HepG2 (cell line): Measurements from ENCODE around the gene CCN2. TPM values are rescaled to one million over a fixed set of nuclear protein-coding genes. Genes with fewer than 3 reads are reported as not detected.

ENCODE experiments used
- BATF2 ChIP-seq: sonication (generic); formaldehyde crosslinking; IDR thresholded peaks from 2 replicates; pipeline ENCODE4 v1.8.0; 2022; ENCODE audit warnings: mild to moderate bottlenecking, missing genetic modification reagents, moderate library complexity
- BRD4 ChIP-seq: sonication (generic); formaldehyde crosslinking; IDR thresholded peaks from 2 replicates; pipeline ENCODE4 v1.4.0; 2020; ENCODE audit warnings: missing genetic modification reagents
- FIP1L1 ChIP-seq: fragments of 200-400 bp; formaldehyde crosslinking; IDR thresholded peaks from 2 replicates; pipeline ENCODE4 v1.6.1; 2018; ENCODE audit warnings: low read depth, mild to moderate bottlenecking, low read length, moderate library complexity, borderline replicate concordance; ENCODE audit not compliant: insufficient read depth
- GFI1 ChIP-seq: sonication (generic); formaldehyde crosslinking; IDR thresholded peaks from 2 replicates; pipeline ENCODE4 v1.5.0; 2020; ENCODE audit warnings: missing genetic modification reagents, mild to moderate bottlenecking, borderline replicate concordance
- HIC2 ChIP-seq: sonication (generic); formaldehyde crosslinking; IDR thresholded peaks from 2 replicates; pipeline ENCODE4 v1.9.0; 2022; ENCODE audit warnings: low read depth, missing genetic modification reagents
- HOXA9 ChIP-seq: sonication (generic); formaldehyde crosslinking; IDR thresholded peaks from 2 replicates; pipeline ENCODE4 v1.8.1; 2022; ENCODE audit warnings: missing genetic modification reagents, mild to moderate bottlenecking, moderate library complexity, borderline replicate concordance
- KAT8 ChIP-seq: IDR thresholded peaks from 2 replicates; pipeline ENCODE4 v1.6.1; 2016; ENCODE audit warnings: missing genetic modification reagents, missing compliant biosample characterization
- NCOR1 ChIP-seq: fragments of 200-600 bp; sonication (generic); IDR thresholded peaks from 2 replicates; pipeline ENCODE4 v1.7.0; 2017; ENCODE audit warnings: antibody characterized with exemption, low read length, borderline replicate concordance
- PAX8 ChIP-seq: sonication (generic); formaldehyde crosslinking; IDR thresholded peaks from 2 replicates; pipeline ENCODE4 v1.8.0; 2022; ENCODE audit warnings: mild to moderate bottlenecking, missing genetic modification reagents, borderline replicate concordance
- REST ChIP-seq, 2 experiments: IDR thresholded peaks; 2 replicates each; pipeline ENCODE4 v1.6.1; 2011 to 2012; ENCODE audit warnings: low read length in 2 of 2, borderline replicate concordance in 1 of 2, low read depth in 1 of 2, mild to moderate bottlenecking in 1 of 2, moderate library complexity in 1 of 2
- SIN3B ChIP-seq: fragments of 150-350 bp; IDR thresholded peaks from 2 replicates; pipeline ENCODE4 v1.6.1; 2014; ENCODE audit warnings: low read length
- TOE1 ChIP-seq: sonication (generic); formaldehyde crosslinking; IDR thresholded peaks from 2 replicates; pipeline ENCODE4 v1.4.0; 2020; ENCODE audit warnings: mild to moderate bottlenecking, missing genetic modification reagents
- TSC22D2 ChIP-seq: sonication (generic); formaldehyde crosslinking; IDR thresholded peaks from 2 replicates; pipeline ENCODE4 v1.5.1; 2020; ENCODE audit warnings: missing genetic modification reagents, mild to moderate bottlenecking, borderline replicate concordance
- ZBTB25 ChIP-seq: IDR thresholded peaks from 2 replicates; pipeline ENCODE4 v1.6.1; 2018; ENCODE audit warnings: missing genetic modification reagents
- ZFP36 ChIP-seq: fragments of 150-350 bp; IDR thresholded peaks from 2 replicates; pipeline ENCODE4 v1.6.1; 2018; ENCODE audit warnings: borderline replicate concordance, low read length, low read depth; ENCODE audit not compliant: partially characterized antibody
- ZNF30 ChIP-seq: sonication (generic); formaldehyde crosslinking; IDR thresholded peaks from 2 replicates; pipeline ENCODE4 v1.5.0; 2020; ENCODE audit warnings: mild to moderate bottlenecking, missing genetic modification reagents
- ZNF501 ChIP-seq: sonication (generic); formaldehyde crosslinking; IDR thresholded peaks from 2 replicates; pipeline ENCODE4 v1.5.1; 2020; ENCODE audit warnings: mild to moderate bottlenecking, moderate library complexity, missing genetic modification reagents
- ZNF614 ChIP-seq: IDR thresholded peaks from 2 replicates; pipeline ENCODE4 v1.6.1; 2018; ENCODE audit warnings: missing biosample characterization, missing genetic modification reagents, inconsistent platforms, borderline replicate concordance
- ZNF619 ChIP-seq: sonication (generic); formaldehyde crosslinking; IDR thresholded peaks from 2 replicates; pipeline ENCODE4 v1.4.0; 2020; ENCODE audit warnings: mild to moderate bottlenecking, missing genetic modification reagents
- ZNF672 ChIP-seq: sonication (generic); formaldehyde crosslinking; IDR thresholded peaks from 2 replicates; pipeline ENCODE4 v1.8.1; 2022; ENCODE audit warnings: missing genetic modification reagents
- ZSCAN30 ChIP-seq: sonication (generic); formaldehyde crosslinking; IDR thresholded peaks from 2 replicates; pipeline ENCODE4 v1.5.0; 2020; ENCODE audit warnings: mild to moderate bottlenecking, missing genetic modification reagents
- polyA plus RNA-seq, 8 experiments: library from polyadenylated mRNA; depleted of rRNA in 3 of 8; stranded (reverse) in 7 of 8; unstranded in 1 of 8; fragments of >200 nt; fragmentation: Illumina TruSeq in 4 of 8; extraction: Trizol in 4 of 8; gene quantifications; 2 replicates each; pipeline versions ENCODE4 v1.2.1 to v1.2.3, GENCODE V29; 2011 to 2016; ENCODE audit warnings: low read depth in 4 of 8, missing spikeins in 1 of 8, mixed read lengths in 1 of 8; ENCODE audit not compliant: insufficient read depth in 1 of 8
- total RNA-seq, 5 experiments: library from RNA; depleted of rRNA; stranded (reverse); fragments of >200 nt; fragmentation: Illumina TruSeq; extraction: Trizol; gene quantifications; 2 replicates each; pipeline ENCODE4 v1.2.3, GENCODE V29; 2016; ENCODE audit warnings: low read depth in 1 of 5
- TF ChIP-seq, protein P1 (sequence below): sonication (generic); formaldehyde crosslinking; IDR thresholded peaks from 2 replicates; pipeline ENCODE4 v1.4.0; 2020; ENCODE audit warnings: mild to moderate bottlenecking, missing genetic modification reagents

The CCN2 gene
- total and polyA plus RNA-seq, 2 of the 13 experiments (the other 11 are each of a cell fraction or from before 2014, with no cell fraction given), result 34.7 to 316 TPM

- no peak for TF ChIP-seq REST (IDR thresholded peaks at IDR 0.05; ENCODE audit: borderline replicate concordance in 1 of 2, low read depth in 1 of 2, low read length in 2 of 2)
- no peak for TF ChIP-seq NCOR1
- no peak for TF ChIP-seq ZNF619 (CRISPR knock-in tag)
- no peak for TF ChIP-seq FIP1L1
- 0 out of 2 replicates have a peak, but pooled peaks have one; percentile 0 for TF ChIP-seq ZNF614 (CRISPR knock-in tag)
- no peak for TF ChIP-seq BATF2 (CRISPR knock-in tag)
- TF ChIP-seq ZBTB25, result no peak
- TF ChIP-seq BRD4 (CRISPR knock-in tag), result peak; percentile 69; the same call in 1 of the 2 replicates
- TF ChIP-seq ZFP36, result no peak
- TF ChIP-seq ZNF30 (CRISPR knock-in tag), result no peak
- TF ChIP-seq HOXA9 (CRISPR knock-in tag), result no peak
- TF ChIP-seq HIC2 (CRISPR knock-in tag), result no peak
- TF ChIP-seq ZNF501 (CRISPR knock-in tag), result no peak
- TF ChIP-seq SIN3B, result no peak
- TF ChIP-seq, protein P1, sequence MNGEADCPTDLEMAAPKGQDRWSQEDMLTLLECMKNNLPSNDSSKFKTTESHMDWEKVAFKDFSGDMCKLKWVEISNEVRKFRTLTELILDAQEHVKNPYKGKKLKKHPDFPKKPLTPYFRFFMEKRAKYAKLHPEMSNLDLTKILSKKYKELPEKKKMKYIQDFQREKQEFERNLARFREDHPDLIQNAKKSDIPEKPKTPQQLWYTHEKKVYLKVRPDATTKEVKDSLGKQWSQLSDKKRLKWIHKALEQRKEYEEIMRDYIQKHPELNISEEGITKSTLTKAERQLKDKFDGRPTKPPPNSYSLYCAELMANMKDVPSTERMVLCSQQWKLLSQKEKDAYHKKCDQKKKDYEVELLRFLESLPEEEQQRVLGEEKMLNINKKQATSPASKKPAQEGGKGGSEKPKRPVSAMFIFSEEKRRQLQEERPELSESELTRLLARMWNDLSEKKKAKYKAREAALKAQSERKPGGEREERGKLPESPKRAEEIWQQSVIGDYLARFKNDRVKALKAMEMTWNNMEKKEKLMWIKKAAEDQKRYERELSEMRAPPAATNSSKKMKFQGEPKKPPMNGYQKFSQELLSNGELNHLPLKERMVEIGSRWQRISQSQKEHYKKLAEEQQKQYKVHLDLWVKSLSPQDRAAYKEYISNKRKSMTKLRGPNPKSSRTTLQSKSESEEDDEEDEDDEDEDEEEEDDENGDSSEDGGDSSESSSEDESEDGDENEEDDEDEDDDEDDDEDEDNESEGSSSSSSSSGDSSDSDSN, result 0 out of 2 replicates have a peak, but pooled peaks have one; percentile 23
- no peak for TF ChIP-seq GFI1 (CRISPR knock-in tag)
- TF ChIP-seq PAX8 (CRISPR knock-in tag), result no peak
- no peak for TF ChIP-seq ZNF672 (CRISPR knock-in tag)
- TF ChIP-seq ZSCAN30 (CRISPR knock-in tag), result no peak
- TF ChIP-seq TOE1 (CRISPR knock-in tag), result no peak
- no peak for TF ChIP-seq KAT8 (CRISPR knock-in tag)
- TF ChIP-seq TSC22D2, result no peak
Measured at GRCh38 chr6:131981624-131981978, 30.4 kb upstream of the CCN2 start (continued).
